SKM-1 treated with dmso at 0.1 percent for 144 hours (cell line): ENCODE data around the gene CLHC1.
A peak's percentile ranks its signal among the peaks of the same experiment; 100 is the strongest.
"Not testable (repeated sequence)": the region's sequence is repeated elsewhere in the genome, so short reads cannot be mapped to it uniquely, and the experiment has no call there.

Experiments used
- DNase-seq: peaks from one replicate; lab custom pipeline; 2025; ENCODE audit not compliant: unreplicated experiment; lab: John Stamatoyannopoulos, UW

The CLHC1 gene

GRCh38 chr2:55154525-55155030, 77.5 kb downstream of the CLHC1 start:
- DNase-seq: no peak

- DNase-seq: no peak
Observed at GRCh38 chr2:55153584-55154299, 78.4 kb downstream of the CLHC1 start.

- DNase-seq: peak; percentile 60
Observed at GRCh38 chr2:55152475-55153412, 79.3 kb downstream of the CLHC1 start.

GRCh38 chr2:55151733-55152433, 80.2 kb downstream of the CLHC1 start:
- DNase-seq: no peak

DNA sequence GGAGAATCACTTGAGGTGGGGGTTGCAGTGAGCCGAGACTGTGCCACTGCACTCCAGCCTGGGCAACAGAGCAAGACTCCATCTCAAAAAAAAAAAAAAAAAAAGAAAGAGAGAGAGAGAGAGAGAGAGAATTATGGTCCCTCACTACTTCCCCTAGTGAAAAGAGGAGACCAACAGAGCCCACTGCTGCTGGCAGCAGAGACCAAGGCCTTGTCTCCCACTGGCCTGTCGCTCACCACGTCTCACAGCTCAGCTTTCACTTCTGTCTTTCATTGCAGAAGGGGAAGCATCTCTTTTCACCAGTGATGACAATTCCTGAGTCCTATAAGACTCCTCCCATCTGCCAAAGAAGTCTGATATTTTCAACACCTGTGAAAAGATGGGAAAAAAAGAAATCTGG, 81.3 kb downstream of the CLHC1 start:
- peak; percentile 74 for DNase-seq

GRCh38 chr2:55148269-55148668, 83.8 kb downstream of the CLHC1 start:
- no peak for DNase-seq

DNA sequence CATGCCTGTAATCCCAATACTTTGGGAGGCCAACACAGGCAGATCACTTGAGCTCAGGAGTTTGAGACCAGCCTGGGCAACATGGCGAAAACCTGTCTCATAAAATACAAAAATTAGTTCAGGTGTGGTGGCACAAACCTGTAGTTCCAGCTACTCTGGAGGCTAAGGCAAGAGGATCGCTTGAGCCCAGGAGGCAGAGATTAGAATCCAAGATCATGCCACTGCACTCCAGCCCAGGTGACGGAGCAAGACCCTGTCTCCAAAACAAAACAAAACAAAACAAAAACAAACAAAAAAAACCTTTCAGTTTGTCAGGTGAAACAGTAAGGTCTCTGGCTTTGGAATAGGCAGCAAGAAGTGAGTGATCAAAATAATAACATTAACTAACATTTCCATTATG, 84.6 kb downstream of the CLHC1 start:
- no peak for DNase-seq

DNA sequence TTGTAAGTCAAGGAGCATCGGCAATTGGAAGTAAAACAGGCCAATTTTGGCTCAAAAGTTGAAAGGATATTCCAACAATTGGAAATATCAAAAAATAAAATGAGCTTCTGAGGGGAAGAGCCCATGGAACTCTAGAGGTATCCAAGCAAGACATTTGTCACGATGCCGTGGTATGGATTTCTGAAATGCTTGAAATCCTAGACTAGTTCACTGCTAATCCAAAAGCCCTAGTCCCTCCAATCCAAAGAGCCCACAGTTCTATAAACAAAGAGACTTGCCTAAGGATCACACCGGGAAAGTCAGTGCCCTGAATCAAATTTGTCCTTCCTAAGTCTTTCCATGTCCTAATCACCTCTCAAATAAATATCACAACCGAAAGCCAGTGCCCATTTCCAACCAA, 85.1 kb downstream of the CLHC1 start:
- no peak for DNase-seq

- DNase-seq: no peak
Observed at GRCh38 chr2:55146263-55146662, 85.8 kb downstream of the CLHC1 start.

GRCh38 chr2:55144922-55145820, 86.9 kb downstream of the CLHC1 start:
- no peak for DNase-seq

GRCh38 chr2:55143706-55144105, 88.4 kb downstream of the CLHC1 start:
- not testable (repeated sequence) for DNase-seq

- DNase-seq: no peak
Observed at GRCh38 chr2:55142518-55142917, 89.6 kb downstream of the CLHC1 start.

DNA sequence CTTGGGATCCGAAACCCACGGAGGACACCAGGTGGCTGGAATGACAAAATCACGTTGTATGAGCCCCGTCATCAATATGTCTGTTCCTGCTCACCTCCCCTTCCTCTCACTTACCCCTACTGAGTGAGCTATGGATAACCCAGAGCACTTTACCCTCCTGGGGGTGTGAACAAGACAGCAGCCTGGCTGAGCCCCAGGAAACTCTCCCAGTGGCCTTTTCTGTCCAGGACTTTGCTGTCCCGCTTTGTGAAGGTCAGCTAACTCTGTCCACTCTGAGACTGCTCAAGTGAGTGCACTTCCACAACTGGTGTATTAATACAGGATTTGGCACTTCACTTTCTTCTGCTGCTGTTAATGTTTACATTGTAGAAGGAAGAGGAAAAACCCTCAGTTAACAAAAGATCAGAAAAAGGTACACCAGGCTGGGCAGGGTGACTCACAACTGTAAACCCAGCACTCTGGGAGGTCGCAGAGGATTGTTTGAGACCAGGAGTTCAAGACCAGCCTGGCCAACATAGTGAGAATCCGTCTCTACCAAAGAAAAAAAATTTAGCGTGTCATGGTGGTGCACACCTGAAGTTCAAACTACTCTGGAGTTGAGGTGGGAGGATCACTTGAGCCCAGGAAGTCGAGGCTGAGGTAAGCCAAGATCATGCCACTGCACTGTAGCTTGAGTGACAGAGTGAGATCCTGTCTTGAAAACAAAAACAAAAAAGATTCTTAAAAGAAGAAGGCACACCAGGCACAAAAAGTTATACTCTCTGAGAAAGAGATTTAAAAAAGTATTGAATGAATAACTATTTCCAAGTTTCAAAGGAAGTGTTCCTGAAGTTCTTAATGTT, 90.3 kb downstream of the CLHC1 start:
- no peak for DNase-seq

- no peak for DNase-seq
Observed at GRCh38 chr2:55140316-55141219, 91.5 kb downstream of the CLHC1 start.

- no peak for DNase-seq
Observed at GRCh38 chr2:55139305-55139704, 92.8 kb downstream of the CLHC1 start.

GRCh38 chr2:55138882-55139229, 93.2 kb downstream of the CLHC1 start:
- DNase-seq: no peak

GRCh38 chr2:55138014-55138881, 93.8 kb downstream of the CLHC1 start:
- DNase-seq: no peak
